OCI-LY7 (cell line): ENCODE measurements around the gene EPB41.

Source experiments
- EZH2phosphoT487 ChIP-seq: fragments of 200-600 bp; sonication (generic); IDR thresholded peaks from 2 replicates; pipeline ENCODE4 v1.6.1; 2018; ENCODE audit warnings: low read depth, borderline replicate concordance, mild to moderate bottlenecking, mixed run types, antibody characterized with exemption, low read length, moderate library complexity, mixed read lengths
- TF ChIP-seq, protein P1 (sequence below): fragments of 200-600 bp; sonication (generic); conservative IDR thresholded peaks from 2 replicates; pipeline ENCODE4 v1.5.1; 2014; ENCODE audit warnings: mild to moderate bottlenecking, antibody characterized with exemption, low read length, moderate library complexity, mixed read lengths

- TF ChIP-seq, protein P1, sequence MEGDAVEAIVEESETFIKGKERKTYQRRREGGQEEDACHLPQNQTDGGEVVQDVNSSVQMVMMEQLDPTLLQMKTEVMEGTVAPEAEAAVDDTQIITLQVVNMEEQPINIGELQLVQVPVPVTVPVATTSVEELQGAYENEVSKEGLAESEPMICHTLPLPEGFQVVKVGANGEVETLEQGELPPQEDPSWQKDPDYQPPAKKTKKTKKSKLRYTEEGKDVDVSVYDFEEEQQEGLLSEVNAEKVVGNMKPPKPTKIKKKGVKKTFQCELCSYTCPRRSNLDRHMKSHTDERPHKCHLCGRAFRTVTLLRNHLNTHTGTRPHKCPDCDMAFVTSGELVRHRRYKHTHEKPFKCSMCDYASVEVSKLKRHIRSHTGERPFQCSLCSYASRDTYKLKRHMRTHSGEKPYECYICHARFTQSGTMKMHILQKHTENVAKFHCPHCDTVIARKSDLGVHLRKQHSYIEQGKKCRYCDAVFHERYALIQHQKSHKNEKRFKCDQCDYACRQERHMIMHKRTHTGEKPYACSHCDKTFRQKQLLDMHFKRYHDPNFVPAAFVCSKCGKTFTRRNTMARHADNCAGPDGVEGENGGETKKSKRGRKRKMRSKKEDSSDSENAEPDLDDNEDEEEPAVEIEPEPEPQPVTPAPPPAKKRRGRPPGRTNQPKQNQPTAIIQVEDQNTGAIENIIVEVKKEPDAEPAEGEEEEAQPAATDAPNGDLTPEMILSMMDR, result no peak
- no peak for TF ChIP-seq EZH2phosphoT487
Observed at GRCh38 chr1:28891256-28891655, 23.1 kb upstream of the EPB41 start.
